ENCODE data around the gene ZNF695. TPM values are rescaled to one million over a fixed set of nuclear protein-coding genes. Genes with fewer than 3 reads are reported as not detected.

The ZNF695 gene
- total RNA-seq, 1 donor from 2014 or later: 2.5 TPM

- no peaks in the 10 kb centered on the region for H4K20me1 ChIP-seq (ENCODE audit: insufficient read depth, low read length)
- H3K4me1 Mint-ChIP-seq (ENCODE audit: low read depth, unreplicated experiment): no peaks in the 10 kb centered on the region
- no peak for FAIRE-seq
These were observed 29.1 kb downstream of the ZNF695 start for GRCh38 chr1:246978785-246979184.

GRCh38 chr1:246978281-246978680 is 29.6 kb downstream of the ZNF695 start:
- H3K4me3 ChIP-seq (ENCODE audit: insufficient read depth, low read depth, low read length): no peak overlapping the region
- H2AFZ ChIP-seq (ENCODE audit: low read depth, low read length): no peak overlapping the region
- no peaks in the 10 kb centered on the region for H4K20me1 ChIP-seq (ENCODE audit: insufficient read depth, low read length)
- Mint-ChIP-seq H3K36me3 (ENCODE audit: low read depth, unreplicated experiment) (peaks cover 22% of the 10 kb centered on the region), H3K9me3 (ENCODE audit: unreplicated experiment) (peaks cover 42% of the 10 kb centered on the region), H3K27ac (ENCODE audit: unreplicated experiment) (no peak overlapping the region), H3K27me3 (ENCODE audit: low read depth, unreplicated experiment) (no peaks in the 10 kb centered on the region), H3K4me1 (ENCODE audit: low read depth, unreplicated experiment) (no peaks in the 10 kb centered on the region), H3K4me3 (ENCODE audit: unreplicated experiment) (no peak overlapping the region)
- H3K27ac ChIP-seq (ENCODE audit: low read depth, low read length): no peak overlapping the region
- H3K27me3 ChIP-seq (ENCODE audit: insufficient read depth, low read length): no peaks in the 10 kb centered on the region
- H3K9ac ChIP-seq (ENCODE audit: low read length): no peak overlapping the region
- DNase-seq (ENCODE audit: low read depth) (no peak), FAIRE-seq (no peak)
- no peak overlapping the region for H3K4me2 ChIP-seq (ENCODE audit: low read length)
- TF ChIP-seq EZH2 (IDR thresholded peaks at IDR 0.05; ENCODE audit: insufficient read depth, low read length): no peak
- no peak for TF ChIP-seq CTCF (IDR thresholded peaks at IDR 0.05; ENCODE audit: insufficient read depth, low read depth, low read length)
- no peaks in the 10 kb centered on the region for H3K4me1 ChIP-seq (ENCODE audit: insufficient read depth, low read length)
- no peaks in the 10 kb centered on the region for H3K79me2 ChIP-seq (ENCODE audit: insufficient read depth, low read length)
- peaks cover 6% of the 10 kb centered on the region for H3K9me3 ChIP-seq (ENCODE audit: insufficient read depth, low read depth, low read length)
- H3K36me3 ChIP-seq (ENCODE audit: insufficient read depth, low read length): no peaks in the 10 kb centered on the region

More at GRCh38 chr1:246978785-246979184, 29.1 kb downstream of the ZNF695 start:
- H3K4me2 ChIP-seq (ENCODE audit: low read length): no peak overlapping the region
- H3K36me3 ChIP-seq (ENCODE audit: insufficient read depth, low read length): no peaks in the 10 kb centered on the region
- no peak for DNase-seq (ENCODE audit: low read depth)
- H3K9ac ChIP-seq (ENCODE audit: low read length): no peak overlapping the region
- H3K4me3 Mint-ChIP-seq (ENCODE audit: unreplicated experiment): no peak overlapping the region
- H3K27me3 ChIP-seq (ENCODE audit: insufficient read depth, low read length): no peaks in the 10 kb centered on the region
- no peak overlapping the region for H3K4me3 ChIP-seq (ENCODE audit: insufficient read depth, low read depth, low read length)
- H3K36me3 Mint-ChIP-seq (ENCODE audit: low read depth, unreplicated experiment): peaks cover 22% of the 10 kb centered on the region
- TF ChIP-seq CTCF (IDR thresholded peaks at IDR 0.05; ENCODE audit: insufficient read depth, low read depth, low read length) (no peak), EZH2 (IDR thresholded peaks at IDR 0.05; ENCODE audit: insufficient read depth, low read length) (no peak)
- peaks cover 47% of the 10 kb centered on the region for H3K9me3 Mint-ChIP-seq (ENCODE audit: unreplicated experiment)
- no peak overlapping the region for H3K27ac Mint-ChIP-seq (ENCODE audit: unreplicated experiment)
- H3K79me2 ChIP-seq (ENCODE audit: insufficient read depth, low read length): no peaks in the 10 kb centered on the region
- H3K4me1 ChIP-seq (ENCODE audit: insufficient read depth, low read length): no peaks in the 10 kb centered on the region
- no peaks in the 10 kb centered on the region for H3K27me3 Mint-ChIP-seq (ENCODE audit: low read depth, unreplicated experiment)
- peaks cover 7% of the 10 kb centered on the region for H3K9me3 ChIP-seq (ENCODE audit: insufficient read depth, low read depth, low read length)
- H3K27ac ChIP-seq (ENCODE audit: low read depth, low read length): no peak overlapping the region
- no peak overlapping the region for H2AFZ ChIP-seq (ENCODE audit: low read depth, low read length)

- Histone ChIP-seq H3K27ac (ENCODE audit: low read depth, low read length) (no peak overlapping the region), H3K4me3 (ENCODE audit: insufficient read depth, low read depth, low read length) (no peak overlapping the region), H4K20me1 (ENCODE audit: insufficient read depth, low read length) (no peaks in the 10 kb centered on the region), H3K4me1 (ENCODE audit: insufficient read depth, low read length) (no peaks in the 10 kb centered on the region), H2AFZ (ENCODE audit: low read depth, low read length) (no peak overlapping the region), H3K79me2 (ENCODE audit: insufficient read depth, low read length) (no peaks in the 10 kb centered on the region), H3K9ac (ENCODE audit: low read length) (no peak overlapping the region), H3K36me3 (ENCODE audit: insufficient read depth, low read length) (no peaks in the 10 kb centered on the region), H3K27me3 (ENCODE audit: insufficient read depth, low read length) (no peaks in the 10 kb centered on the region), H3K9me3 (ENCODE audit: insufficient read depth, low read depth, low read length) (peaks cover 6% of the 10 kb centered on the region), H3K4me2 (ENCODE audit: low read length) (no peak overlapping the region)
- Mint-ChIP-seq H3K4me3 (ENCODE audit: unreplicated experiment) (no peak overlapping the region), H3K4me1 (ENCODE audit: low read depth, unreplicated experiment) (no peaks in the 10 kb centered on the region), H3K36me3 (ENCODE audit: low read depth, unreplicated experiment) (peaks cover 11% of the 10 kb centered on the region), H3K27me3 (ENCODE audit: low read depth, unreplicated experiment) (no peaks in the 10 kb centered on the region), H3K9me3 (ENCODE audit: unreplicated experiment) (peaks cover 29% of the 10 kb centered on the region), H3K27ac (ENCODE audit: unreplicated experiment) (no peak overlapping the region)
- TF ChIP-seq CTCF (IDR thresholded peaks at IDR 0.05; ENCODE audit: insufficient read depth, low read depth, low read length) (no peak), EZH2 (IDR thresholded peaks at IDR 0.05; ENCODE audit: insufficient read depth, low read length) (no peak)
- FAIRE-seq: no peak
- no peak for DNase-seq (ENCODE audit: low read depth)
These were observed 35.9 kb downstream of the ZNF695 start for GRCh38 chr1:246971969-246972368.

Measured in astrocyte (in vitro differentiated cells and primary cell).